H1 (cell line): ENCODE measurements around the gene SS18. TPM values are rescaled to one million over a fixed set of nuclear protein-coding genes. Genes with fewer than 3 reads are reported as not detected.

ENCODE experiments used
- CHD1 ChIP-seq: IDR thresholded peaks from 2 replicates; pipeline ENCODE4 v1.6.1; 2012; ENCODE audit warnings: low read depth, low read length, improper control_type of control experiment
- CREB1 ChIP-seq: IDR thresholded peaks from 2 replicates; pipeline ENCODE4 v1.6.1; 2012; ENCODE audit warnings: inconsistent platforms
- CTBP2 ChIP-seq: IDR thresholded peaks from 2 replicates; pipeline ENCODE4 v1.7.0; 2011; ENCODE audit warnings: borderline replicate concordance, mild to moderate bottlenecking, moderate library complexity, mixed read lengths, low read length; ENCODE audit not compliant: insufficient read depth, insufficient read length
- EP300 ChIP-seq, 2 experiments: IDR thresholded peaks; 1 replicate in 1 of 2; 2 replicates in 1 of 2; pipeline ENCODE4 v1.6.1; 2011 to 2012; ENCODE audit warnings: low read depth in 2 of 2, low read length in 2 of 2, mild to moderate bottlenecking in 2 of 2, borderline replicate concordance in 1 of 2, inconsistent platforms in 1 of 2, moderate library complexity in 1 of 2
- TAF1 ChIP-seq: IDR thresholded peaks from 2 replicates; pipeline ENCODE4 v1.6.1; 2011; ENCODE audit warnings: mild to moderate bottlenecking, low read depth, low read length
- TEAD4 ChIP-seq: IDR thresholded peaks from 2 replicates; pipeline ENCODE4 v1.6.1; 2012; ENCODE audit warnings: low read depth, low read length, inconsistent platforms, mixed read lengths
- polyA plus RNA-seq, 7 experiments: library from polyadenylated mRNA; depleted of rRNA in 3 of 7; stranded (reverse) in 5 of 7; unstranded in 2 of 7; fragments of >200 nt in 5 of 7; fragments of 200-250 nt in 2 of 7; gene quantifications; 1 replicate in 5 of 7; 2 replicates in 1 of 7; 4 replicates in 1 of 7; pipeline versions ENCODE4 v1.2.1 to v1.2.3, GENCODE V29; 2011 to 2013; ENCODE audit warnings: missing spikeins in 2 of 7, mixed read lengths in 2 of 7
- total RNA-seq: library from RNA; stranded (reverse); fragmentation: NEBNext Ultra II Directional; extraction: Animal tissue kit (Norgen Biotek cat#: 25700); gene quantifications from 2 replicates; pipeline ENCODE4 v1.2.1, GENCODE V29; 2021

SS18 gene
- total and polyA plus RNA-seq, 2 of the 8 experiments (the other 6 are each of a cell fraction or from before 2014, with no cell fraction given): 83.5 to 106 TPM

- no peak for TF ChIP-seq EP300 (IDR thresholded peaks at IDR 0.05; ENCODE audit: borderline replicate concordance in 1 of 2, low read depth in 2 of 2, low read length in 2 of 2)
- TF ChIP-seq CHD1: no peak
- no peak for TF ChIP-seq CREB1
- no peak for TF ChIP-seq TAF1
- no peak for TF ChIP-seq CTBP2
- no peak for TF ChIP-seq TEAD4
Measured at GRCh38 chr18:25982153-25982552, 108.3 kb downstream of the SS18 start (continued).
